HG03520 (cell line): Measurements from ENCODE around the gene UXT.

Experiments used
- ATAC-seq: cut with Tn5 transposase; IDR thresholded peaks from one replicate; pipeline ENCODE4 v1.9.1; 2021; ENCODE audit warnings: mild to moderate bottlenecking, moderate library complexity; ENCODE audit not compliant: unreplicated experiment

Gene UXT

DNA sequence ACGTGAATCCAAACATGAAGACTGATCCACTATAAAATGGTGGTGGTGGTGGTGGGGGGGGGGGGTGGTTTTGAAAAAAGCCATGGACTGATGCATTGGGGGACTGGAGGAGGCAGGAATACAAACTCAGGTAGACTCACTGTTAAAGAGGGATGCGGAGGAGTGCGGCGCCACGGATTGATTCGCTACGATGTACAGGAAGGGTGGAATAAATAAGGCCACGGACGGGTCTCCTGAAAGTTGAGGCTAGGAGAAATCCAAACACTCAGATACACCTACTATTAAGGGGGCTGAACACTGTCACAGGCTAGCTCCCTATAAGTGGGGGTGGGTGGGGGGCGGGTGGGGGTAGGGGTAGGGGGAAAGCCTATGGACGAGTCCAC, 9.2 kb downstream of the UXT start:
- ATAC-seq: no peak

DNA sequence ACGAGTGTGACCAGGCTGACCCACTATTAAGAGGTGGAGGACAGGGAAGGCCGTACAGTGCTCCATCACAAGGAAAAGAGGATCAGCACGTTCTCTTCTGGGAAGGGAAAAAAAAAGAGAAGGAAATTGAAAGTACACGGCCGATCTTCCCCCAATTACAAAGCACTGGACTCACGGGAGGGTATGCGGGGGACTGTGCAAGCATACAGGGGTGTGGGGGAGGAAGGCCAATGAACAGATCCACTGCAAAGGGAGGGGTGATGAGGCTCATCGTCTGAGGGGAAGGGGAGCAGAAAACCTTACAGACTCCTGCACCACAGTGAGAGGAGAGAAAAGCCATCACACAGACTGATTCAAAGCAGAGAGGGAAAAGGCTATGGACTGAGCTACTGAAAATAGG, 9.7 kb downstream of the UXT start:
- ATAC-seq: no peak

DNA sequence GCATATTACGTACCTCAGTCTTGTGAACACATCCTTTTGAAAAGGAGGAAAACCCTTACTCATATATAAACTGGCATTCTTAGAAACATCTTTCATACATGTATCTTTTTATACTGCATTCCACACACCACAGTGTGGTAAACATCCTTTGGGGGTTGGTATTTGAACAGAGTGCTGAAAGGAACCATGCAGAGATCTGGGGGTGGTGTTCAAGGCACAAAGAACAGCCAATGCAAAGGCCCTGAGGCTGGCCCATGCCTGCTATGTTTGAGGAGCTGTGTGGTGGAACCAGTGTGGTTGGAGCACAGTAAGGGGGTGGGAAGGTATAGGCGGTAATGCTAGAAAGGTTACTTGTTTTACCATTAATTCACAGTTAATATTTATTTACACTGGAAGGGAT, 10.6 kb downstream of the UXT start:
- ATAC-seq: no peak

DNA sequence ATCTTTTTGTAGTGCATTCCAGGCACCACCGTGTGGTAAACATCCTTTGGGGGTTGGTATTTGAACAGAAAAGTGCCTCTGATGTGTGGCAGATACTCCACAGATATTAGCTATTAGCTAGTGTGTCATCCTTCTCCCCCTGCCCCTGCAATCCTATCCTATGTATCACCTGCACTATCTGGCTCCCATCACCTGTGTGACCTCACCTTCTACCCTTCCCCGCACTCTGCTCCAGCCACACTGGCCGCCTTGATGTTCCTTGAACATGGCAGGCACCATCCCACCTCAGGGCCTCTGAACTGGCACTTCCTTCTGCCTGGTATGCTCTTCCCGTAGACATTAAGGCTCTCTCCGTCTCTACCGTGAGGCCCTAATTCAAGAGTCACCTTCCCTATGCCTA, 12.3 kb downstream of the UXT start:
- no peak for ATAC-seq

DNA sequence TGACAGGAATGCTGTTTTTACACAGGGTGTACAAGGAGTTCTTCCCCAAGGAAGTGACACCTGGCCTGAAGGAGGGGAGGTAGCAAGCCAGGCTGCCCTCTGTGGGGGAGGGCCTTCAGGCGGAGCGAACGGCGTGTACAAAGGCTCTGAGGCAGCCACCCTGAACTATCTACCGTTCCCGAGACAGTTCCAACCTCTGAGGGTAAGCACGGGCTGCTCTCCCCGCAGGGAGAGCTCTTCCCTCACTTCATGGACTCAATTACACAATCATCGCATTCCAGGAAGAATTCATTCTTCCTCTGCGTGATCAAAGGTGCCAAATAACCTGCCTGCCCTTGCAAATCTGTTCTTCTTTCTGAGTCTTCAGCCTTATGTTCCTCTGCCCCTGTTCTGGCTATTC, 13.4 kb downstream of the UXT start:
- ATAC-seq: no peak

DNA sequence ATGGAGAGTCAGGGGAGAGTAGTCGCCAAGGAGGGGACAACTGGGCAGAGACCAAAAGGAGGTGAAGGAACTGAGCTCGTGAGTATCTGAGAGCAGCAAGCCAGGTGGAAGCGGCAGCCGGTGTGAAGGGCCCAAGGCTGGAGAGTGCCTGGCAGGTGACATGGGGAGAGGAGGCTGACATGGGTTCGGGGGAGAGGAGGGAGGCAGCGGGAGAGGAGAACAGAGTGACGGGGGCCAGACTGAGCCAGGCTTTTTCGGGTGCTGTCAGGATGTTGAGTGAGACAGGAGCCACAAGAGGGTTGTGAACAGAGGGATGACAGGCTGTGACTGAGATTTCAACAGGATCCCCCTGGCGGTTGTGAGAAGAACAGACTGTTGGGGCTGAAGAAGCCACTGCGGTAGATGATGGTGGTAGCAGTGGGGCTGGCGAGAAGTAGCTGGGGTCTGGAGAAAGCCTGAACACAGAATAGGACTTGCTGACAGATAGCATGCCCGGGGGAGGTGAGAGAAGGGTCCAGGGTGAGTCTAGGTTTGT, 14.4 kb downstream of the UXT start:
- no peak for ATAC-seq

DNA sequence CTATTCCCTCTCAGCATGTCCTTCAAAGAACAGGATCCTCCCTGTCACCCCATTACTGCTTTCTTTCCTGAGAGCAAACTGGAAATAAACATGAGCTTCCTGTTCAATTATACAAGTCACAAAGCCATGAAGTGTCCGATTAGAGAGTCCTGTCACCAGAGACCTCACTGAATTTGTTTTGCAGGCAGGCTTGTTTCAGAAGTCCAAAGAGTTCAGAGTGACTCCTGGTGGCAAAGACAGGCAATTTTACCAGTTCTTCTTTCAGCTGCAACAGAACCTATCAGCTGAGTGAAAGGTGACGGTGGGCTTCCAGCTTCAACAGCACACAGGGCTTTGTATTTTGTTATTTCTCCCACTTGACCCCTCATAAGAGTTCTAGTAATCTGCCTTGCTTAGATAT, 15.1 kb downstream of the UXT start:
- no peak for ATAC-seq

DNA sequence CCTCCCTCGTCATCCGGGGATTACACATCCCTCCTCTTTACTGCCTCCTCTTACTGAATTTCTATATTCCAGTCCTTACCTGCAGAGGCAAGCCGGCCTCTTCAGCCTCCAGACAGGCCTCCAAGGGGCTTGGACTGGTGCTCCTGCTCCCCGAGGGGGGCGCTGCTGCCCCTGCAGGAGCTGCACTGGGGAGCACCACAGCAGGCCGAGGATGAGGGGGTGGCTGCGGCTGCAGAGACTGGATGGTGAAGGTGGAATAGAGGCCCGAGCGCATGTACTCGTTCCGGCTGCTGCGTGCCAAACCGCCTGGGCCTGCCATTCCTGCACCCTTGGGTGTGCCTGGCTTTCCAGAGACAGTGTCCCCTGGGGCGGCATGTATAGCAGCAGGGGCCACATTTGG, 20.2 kb downstream of the UXT start:
- no peak for ATAC-seq

DNA sequence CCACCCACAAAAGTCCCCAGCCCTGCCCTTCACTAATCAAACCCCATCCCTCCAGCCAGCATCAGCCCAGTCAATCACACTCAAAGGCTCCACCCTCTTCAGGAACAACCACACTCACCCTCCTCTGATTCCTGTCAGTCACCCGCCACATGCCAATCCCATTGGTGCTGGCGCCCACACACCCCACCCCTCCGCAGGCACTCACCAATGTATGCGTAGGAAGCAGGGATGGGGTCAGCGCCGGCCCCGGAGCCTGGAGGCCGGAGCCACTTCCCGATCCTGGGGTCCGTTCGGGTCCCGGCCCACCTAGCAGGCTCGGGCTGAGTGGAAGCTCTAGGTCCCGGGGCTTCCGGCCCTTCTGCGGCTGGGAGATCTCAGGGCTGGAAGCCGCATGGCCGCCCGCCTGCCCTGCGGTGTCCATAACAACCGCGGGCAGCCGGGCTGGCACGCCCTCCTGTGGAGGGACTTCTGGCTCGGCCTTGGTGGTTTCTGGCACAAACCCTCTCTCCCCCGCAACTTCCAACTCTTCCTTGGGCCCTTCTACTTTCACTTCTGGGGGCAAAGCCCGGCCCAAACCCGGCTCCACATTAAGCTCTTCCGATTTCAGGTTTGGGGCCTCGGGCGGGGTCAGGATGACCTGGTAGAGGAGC, 21.3 kb downstream of the UXT start:
- ATAC-seq: no peak

DNA sequence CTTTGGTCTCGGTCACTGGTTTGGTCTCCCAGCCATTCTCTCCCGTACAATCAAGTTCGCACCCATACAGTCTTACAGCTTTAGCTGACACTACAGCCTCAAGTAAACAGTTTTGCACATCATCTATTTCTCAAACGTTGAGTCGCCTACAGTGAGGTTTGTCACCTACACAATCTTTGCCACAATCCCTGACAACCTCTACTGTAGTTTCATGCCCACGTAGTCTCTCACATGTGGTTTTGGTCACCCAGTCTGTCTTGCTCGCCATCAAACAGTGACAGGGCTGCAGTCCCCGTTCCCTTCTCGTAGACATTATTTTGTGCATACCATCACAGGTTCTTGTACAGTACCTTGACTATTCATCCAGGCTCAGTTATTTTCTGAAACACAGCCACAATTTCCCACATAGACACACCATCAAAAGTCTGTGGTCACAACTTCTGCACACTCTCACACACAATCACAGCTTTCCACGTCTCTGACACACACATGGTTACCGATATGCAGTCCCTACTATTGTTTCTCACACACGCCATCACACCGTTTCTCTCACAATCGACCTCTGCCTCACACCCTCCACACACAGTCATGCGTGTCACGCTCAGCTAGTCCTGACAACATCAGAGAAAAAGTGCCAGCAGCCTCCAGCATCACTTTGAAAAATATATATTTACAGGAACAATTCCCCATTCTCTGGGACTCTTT, 24.0 kb downstream of the UXT start:
- no peak for ATAC-seq

DNA sequence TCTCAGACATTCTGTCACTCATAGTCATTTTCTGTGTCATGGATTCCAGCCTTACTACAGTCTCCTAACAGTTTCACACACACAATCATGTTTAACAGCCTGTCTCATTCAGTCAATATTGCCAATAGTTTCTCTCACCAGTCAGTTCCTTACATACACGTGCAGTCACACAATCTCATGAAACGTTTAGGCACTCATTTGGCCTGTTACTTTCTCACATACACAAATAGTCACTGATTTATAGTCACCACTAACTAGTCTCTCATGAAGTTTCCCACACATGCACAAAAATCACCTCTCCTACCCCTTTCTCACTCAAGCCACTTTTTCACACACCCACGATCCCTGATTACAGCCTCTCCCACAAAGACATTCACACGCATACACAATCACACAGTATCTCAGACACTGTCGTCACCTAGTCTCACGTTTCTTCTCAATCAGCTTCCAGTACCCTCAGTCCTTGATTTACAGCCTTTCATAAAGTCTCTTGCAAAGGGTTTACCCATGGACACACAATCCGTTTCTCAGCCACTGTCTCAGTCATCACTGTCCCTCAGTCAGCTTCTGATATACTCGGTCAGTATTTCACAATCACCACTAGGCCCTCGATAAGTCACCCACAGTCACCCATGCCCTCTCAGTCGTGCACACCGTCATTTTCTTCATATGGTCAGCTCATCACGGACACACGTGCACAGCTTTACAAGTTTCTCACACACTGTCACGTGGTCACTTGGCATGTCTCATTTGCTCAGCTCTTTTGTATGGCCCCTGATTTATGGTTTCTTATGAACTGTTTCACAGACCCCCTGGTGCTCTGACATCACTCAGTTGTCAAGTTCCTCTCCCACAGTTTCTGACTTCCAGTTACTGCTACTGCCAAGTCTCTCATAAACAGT, 25.0 kb downstream of the UXT start:
- ATAC-seq: no peak

DNA sequence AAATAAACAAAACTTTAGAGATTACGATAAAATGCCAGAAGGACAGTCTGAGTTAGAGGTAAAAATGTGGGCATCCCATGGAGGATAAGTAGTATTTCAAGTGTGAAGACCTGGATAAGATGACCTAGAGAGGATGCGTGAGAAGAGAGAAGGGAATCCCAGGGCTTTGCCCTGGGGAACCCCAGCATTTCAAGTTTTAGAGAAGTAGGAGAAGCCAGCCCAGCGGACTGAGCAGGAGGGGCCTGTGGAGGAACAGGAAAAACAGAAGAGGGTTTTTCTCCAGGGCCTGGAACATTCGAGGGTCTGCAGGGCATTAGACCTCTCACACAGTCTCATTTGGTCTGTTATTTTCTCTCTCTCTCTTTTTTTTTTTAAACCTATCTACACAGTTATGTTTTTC, 26.3 kb downstream of the UXT start:
- ATAC-seq: no peak

DNA sequence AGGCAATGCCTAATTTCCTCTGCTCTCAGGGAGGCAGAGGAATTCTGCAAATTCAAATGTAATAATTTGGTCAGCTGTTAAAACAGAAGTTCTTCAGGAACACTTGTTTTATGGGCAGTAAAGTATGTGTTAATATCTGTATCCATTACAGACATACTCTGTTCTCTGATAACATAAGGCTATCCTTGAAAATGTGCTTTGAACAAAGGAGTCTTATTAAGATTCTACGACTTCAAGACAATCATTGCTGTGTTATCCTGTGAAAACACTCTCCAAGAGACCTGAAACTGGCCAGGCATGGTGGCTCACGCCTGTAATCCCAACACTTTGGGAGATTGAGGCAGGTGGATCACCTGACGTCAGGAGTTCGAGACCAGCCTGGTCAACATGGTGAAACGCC, 27.3 kb downstream of the UXT start:
- no peak for ATAC-seq

DNA sequence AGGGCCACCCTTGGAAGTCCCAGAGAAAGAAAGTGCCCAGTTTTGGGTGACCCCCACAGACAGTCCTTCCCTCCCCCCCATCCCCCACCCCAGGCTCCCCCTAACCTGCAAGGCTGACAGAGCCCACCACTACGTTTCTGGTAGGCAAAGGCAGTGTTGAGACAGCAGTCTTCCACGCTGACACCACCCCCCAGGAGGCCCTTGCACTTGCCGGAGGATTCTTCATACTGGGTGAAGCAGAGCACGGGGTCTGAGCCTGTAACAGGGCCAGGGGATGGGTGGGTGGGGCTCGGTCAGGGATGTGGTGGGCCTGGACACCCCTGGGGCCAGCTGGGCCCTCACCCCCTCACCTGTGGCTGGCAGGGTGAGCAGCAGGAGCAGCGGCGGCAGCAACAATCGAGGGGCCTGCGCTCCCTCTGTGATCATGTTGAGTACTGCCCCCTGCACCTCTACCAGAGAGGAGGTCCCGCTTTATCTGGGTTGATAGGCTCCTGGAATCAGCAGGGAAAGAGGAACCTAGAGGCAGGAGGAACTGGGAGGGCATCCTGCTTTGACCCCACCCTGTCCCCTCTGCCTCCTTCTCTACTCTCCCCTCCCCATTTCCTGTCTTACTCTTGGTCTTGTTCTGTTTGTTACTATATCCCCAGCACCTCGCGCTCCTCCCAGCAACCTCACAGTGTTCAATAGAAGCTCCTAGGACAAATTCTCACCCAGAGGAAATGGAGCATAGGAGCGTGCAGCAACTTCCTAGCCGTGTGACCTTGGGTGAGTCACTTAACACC, 29.4 kb downstream of the UXT start, which contains the start of gene CFP:
Gene CFP (minus strand): TSS at position 512 of the 782 bp plus-strand sequence. CDS start 86 bp downstream, at position 426.
- no peak for ATAC-seq

DNA sequence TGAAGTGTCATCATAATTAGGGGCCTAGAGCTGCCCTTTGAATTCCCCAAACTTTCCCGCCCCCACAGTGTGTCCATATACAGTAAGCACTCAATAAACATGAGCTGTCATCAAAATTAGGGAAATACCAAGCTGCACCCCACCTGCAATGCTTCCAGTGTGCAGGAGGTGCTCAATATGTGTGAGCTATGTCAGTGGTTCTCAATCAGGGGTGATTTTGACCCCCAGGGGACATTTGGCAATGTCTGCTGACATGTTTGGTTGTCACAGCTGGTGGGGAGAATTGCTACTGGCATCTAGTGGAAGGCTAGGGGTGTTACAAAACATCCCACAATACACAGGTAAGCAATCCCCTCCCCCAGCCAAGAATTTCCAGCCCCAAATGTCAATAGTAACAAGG, 30.0 kb downstream of the UXT start:
- no peak for ATAC-seq

DNA sequence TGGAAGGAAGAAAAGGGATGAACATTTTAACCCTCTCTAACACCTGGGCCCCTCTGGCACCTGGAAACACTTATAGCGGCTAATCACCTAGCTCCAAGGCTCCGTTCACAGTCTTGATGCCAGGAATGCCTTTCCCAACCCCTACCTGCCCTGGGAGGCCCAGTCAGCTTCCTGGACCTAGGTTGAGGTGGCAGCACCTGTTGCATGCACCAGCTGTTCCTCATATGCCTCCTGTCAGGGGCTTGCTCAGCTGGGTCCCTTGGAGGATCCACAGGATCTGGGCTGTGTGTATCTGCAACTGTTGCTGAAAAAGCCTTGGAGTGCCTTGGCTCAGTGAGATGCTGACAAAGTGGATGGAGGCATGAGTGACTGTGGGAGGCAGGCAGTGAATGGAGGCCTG, 33.6 kb downstream of the UXT start:
- ATAC-seq: no peak

DNA sequence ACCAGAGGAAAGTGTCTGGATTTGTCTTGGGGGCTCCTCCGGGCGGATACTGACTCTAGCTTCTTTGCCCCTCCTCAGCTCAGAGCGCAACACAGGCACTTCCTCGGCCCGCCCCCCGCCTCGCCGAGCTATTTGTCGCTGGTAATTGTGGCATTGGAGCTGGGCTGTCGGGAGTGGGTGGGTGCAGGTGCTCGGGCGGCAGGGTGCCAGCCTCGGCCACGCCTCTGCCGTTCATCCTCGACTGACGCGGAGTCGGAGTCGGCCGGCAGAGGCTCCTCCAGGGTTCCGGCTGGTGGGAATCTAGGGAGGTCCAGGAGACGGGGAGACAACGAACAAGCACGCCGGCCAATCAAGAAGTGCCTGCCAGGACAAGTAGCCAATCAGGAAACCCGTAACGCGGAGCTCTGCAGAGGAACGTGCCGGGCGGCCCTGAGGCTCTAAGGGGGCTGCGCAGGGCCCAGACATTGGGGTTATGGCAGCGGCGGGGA, 35.4 kb downstream of the UXT start:
- no peak for ATAC-seq

DNA sequence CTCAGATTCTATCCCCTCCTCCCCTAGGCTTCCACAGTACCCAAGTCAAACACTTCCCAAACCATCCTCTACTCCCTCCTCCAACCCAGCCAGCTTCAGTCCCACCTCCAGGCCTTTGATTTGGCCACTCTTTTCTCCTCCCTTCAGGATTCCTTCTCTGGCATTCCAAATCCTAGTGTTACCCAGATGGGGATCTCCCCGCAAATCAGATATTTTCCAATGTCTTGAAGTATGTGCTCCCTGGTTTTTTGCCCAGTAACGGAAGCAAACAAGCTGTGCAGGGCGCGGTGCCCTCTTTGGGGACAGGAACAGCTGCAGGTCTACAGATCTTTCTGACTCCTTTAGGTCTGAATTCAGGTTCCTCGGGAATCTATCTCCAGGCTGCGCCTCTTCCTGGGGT, 37.1 kb downstream of the UXT start:
- ATAC-seq: no peak

DNA sequence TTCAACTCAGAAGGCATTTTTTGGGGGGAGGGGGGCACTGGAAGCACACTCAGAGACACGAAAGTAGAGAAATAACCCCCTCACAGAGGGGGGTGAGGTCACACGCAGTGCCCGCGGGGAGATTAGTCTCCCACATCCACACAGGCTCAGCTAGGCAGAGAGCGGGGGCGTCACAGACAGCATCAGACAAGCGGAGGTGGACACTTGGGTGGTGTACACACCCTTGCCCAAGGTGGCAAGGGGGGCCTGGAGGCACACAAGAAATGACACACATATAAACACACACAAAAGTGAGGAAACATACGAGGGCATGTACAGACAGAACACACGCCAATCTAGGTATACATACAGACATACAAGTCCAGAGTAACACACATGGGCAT, 38.7 kb downstream of the UXT start:
- no peak for ATAC-seq

DNA sequence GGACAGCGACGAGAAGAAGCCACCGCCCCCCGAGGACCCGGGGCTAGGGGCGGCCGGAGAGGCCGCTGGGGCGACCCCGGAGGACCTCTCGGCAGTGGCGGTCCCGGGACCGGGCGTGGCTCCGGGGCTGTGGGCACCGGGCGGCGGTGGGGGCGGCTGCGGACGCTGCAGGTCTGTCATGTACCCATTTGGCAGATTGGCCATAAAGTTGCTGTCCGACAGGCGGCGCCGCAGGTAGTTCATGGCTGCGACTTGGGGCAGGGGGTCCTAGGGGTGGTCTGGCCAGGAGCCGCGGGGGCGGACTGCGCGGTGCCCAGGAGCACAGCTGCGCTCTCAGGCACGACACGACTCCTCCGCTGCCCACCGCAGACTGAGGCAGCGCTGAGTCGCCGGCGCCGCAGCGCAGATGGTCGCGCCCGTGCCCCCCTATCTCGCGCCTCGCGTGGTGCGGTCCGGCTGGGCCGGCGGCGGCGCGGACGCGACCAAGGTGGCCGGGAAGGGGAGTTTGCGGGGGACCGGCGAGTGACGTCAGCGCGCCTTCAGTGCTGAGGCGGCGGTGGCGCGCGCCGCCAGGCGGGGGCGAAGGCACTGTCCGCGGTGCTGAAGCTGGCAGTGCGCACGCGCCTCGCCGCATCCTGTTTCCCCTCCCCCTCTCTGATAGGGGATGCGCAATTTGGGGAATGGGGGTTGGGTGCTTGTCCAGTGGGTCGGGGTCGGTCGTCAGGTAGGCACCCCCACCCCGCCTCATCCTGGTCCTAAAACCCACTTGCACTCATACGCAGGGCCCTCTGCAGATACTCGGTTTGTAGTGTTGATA, 39.3 kb downstream of the UXT start, which contains the start of gene SYN1:
Gene SYN1 (minus strand): TSS at position 372 of the 817 bp plus-strand sequence. CDS start 129 bp downstream, at position 243.
- no peak for ATAC-seq
